GM03348 (cell line): ENCODE results near the gene NFATC4.
"Not testable (repeated sequence)": the region's sequence is repeated elsewhere in the genome, so short reads cannot be mapped to it uniquely, and the experiment has no call there.

Experiments used
- DNase-seq: peaks from one replicate; pipeline ENCODE4 v3.0.0; 2012; ENCODE audit warnings: low spot score

NFATC4 gene

DNA sequence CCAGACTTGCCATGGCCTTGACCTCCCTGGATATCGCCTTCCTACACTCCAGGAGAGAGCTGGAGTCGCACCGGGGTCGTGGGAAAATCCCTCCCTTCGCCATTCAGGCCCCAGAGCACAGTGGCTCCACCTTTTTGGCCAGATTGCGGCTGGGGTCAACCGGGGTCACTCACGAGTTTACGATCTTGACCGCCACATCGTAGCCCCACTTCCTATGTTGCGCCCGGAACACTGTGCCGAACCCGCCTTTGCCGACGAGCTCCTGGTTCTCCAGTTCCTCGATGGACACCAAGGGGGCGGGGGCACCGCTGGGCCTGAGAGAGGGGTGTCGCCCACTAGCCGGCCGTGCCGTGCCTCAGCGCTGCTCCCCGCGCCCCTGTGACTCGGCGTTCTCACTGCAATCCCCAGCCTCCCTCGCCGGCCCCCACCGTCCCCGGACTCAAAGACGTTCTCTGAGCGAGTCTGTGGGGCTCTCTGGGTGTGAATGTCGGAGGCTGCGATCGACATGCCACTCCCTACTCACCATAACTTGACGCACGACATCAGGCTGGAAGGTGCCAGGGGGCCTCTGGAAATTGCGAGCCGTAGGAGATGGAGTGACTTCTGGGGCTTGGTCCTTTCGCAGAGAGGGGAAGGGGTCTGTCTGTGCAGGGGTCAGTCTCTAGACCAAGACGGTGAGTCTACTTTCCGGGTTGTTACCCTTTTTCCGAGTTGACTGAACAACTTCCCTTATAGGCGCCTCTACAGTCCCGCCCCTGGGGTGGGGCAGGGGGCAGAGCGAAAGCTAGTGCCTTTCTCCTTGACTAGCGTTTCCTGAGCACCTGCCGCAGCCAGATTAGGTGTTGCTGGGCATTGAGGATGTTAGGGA, 28.5 kb upstream of the NFATC4 start, which contains the start of gene RIPK3:
Gene RIPK3 (minus strand): TSS at position 708 of the 868 bp plus-strand sequence. CDS start 165 bp downstream, at position 543.
- no peak for DNase-seq

DNA sequence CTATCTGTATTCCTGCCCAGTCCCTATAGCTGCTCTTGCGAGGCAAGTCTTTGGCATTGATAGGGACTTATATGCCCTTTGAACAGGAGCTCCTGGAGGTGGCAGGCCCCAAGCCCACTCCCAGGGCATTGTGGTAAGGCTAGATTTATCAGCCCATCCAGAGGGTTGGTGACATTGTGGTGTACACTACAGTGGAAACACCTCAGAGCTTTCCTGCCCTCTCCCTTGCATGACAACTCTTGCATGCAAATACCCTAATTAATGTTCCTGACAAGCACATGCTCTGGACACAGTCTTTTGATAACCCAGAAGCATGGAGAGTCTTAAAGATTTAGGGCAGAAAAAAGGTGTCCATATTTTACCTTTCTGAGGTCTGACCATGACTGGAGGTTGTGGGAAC, 27.4 kb upstream of the NFATC4 start:
- DNase-seq, result no peak

DNA sequence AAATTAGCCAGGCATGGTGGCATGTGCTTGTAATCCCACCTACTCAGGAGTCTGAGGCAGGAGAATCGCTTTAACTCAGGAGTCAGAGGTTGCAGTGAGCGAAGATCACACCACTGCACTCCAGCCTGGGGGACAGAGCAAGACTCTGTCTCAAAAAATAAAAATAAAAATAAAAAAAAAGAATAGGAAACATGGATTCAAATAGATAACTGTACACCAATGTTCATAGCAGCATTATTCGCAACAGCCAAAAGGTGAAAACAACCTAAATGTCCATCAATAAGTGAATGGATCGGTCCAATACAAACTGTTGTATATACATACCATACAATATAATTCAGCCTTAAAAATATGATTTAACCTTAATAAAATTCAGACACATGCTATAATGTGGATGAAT, 25.1 kb upstream of the NFATC4 start:
- DNase-seq, result no peak

DNA sequence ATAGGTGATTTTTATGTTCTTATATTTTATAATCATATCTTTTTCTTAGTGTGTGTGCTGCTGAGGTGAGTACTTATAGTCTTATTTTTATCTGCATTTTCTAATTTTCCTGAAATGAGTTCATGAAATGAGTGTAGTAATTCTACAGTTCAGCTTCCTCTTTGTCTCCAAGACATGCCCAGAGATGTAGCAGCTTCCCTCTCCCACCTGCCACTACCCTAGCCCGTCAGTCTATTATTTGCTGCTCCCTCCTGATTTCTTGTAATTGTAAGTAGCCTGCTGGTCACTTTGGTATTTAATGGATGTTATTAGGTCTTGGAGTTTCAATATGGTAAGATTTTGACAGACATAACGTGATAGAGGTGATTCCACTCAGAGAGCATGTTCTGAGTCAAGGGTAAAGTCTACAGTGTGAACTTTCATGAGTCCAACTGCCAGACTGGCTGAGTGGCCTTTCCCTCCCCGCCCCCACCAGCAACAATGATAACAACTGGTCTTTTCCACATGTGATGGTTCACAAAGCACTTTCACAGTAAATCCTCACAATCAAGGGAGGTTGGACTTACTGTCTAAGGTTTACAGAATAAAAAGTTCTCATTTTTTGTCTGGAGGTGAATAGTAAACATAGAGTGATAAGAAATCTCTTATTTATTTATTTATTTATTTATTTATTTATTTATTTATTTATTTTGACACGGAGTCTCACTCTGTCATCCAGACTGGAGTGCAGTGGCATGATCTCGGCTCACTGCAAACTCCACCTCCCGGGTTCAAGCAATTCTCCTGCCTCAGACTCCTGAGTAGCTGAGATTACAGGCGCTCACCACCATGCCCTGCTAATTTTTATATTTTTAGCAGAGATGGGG, 24.0 kb upstream of the NFATC4 start:
- peak; percentile 1 for DNase-seq

DNA sequence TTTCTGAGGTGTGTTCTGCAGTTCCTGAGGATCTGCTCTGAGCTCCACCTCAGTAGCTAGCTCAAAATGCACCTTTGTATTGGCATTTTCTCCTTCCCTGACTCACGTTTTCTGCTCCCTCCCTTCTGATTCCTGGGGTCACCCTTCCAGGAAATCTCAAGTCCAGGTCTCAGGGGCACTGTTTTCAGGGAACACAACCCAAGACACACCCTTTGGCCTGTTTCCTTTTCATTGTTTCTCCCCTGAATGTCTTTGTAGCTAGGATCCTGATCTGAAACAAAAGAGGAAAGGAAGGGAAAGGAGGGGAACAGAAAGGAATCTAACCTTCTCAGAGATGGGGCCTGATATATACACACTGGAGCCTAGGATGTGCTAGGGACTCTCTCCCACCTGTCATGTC, 20.9 kb upstream of the NFATC4 start:
- peak; percentile 0 for DNase-seq

DNA sequence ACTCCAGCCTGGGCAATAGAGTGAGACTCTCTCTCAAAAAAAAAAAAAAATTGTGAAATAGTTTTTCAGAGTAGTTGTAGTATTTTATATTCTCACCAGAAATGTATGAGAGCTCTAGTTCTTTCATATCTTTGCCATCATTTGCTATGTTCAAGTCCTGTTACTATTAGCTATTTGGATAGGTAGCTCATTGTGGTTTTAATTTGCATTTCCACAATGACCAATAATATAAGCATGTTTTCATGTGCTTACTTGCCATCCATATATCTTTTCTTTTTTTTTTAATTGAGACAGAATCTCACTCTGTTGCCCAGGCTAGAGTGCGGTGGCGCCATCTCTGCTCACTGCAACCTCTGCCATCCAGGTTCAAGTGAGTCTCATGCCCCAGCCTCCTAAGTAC, 19.8 kb upstream of the NFATC4 start:
- no peak for DNase-seq

DNA sequence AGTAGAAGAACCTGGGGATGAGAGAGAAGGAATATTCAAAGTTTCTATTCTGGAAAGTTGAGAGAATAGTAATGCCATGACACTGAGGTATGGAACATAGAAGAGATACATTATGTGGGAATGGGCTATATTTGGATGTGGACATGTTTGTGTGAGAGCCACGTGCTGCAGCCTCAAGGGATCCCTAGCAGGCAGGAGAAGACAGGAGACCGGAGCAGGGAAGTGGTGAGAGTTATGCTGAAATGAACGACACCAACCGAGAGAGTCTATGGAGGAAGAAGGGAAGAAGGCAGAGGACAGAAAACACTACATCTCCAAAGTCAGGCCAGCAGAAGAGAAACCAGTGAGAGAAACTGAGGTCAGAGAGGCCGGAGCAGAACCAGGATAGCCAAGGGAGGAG, 18.2 kb upstream of the NFATC4 start:
- no peak for DNase-seq

DNA sequence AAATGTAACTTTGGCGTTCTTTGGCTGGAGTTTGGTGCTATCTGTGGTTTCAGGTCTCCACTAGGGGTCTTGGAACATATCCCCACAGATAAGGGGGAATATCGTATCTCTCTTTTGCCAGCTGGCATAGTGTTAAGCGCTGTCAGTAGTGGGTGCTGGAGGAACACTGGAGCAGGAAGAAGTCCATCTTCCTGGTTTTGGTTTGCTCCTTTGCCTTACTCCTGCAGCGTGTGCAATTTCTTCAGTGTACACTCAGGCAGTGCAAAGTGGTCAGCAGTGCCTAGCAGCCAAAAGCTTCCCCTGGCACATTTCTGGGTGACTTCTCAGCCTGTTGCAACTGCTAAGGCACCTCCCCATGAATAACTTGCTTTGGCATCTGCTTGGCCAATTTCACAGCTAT, 16.5 kb upstream of the NFATC4 start:
- peak; percentile 37 for DNase-seq

DNA sequence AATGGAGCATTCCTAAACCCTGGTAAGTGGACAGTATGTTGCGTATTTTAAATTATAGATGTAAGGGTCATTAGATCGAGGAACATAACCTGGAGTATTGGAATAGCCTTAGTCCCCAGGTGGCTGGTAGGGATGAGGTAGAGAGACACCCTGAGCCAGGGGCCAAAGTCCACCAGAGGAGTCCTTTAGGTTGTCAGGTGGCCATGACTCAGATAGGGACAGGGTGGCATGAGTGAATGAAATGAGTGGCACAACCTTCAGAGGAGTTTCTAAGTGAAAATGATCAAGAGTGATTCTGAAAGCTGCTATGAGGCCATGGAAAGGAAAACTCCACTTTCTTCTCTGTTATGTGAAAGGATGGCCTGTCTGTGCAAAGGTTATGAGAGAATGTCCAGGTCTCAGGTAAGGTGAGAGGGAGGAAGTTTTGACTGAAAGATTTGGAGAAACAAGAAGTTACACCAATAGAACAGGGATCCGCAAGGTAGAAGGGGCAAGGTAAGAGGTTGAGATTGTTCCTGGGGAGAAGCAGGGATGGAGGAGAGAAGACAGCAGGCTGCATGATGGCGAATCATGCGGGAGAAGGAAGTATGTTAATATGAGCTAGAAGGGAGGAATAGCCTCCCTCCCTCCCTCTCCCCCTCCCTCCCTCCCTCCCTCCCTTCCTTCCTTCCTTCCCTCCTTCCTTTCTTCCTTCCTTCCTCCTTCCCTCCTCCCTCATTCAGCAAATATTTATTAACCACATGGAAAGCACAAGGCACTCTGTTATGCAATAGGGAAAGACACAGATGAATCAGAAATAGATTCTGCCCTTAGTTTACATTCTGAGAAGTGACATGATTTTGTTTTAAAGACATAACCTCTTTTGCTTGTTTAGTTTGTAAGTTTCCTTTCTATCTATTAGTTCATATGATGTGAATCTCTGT, 14.2 kb upstream of the NFATC4 start:
- DNase-seq, result peak; percentile 54

DNA sequence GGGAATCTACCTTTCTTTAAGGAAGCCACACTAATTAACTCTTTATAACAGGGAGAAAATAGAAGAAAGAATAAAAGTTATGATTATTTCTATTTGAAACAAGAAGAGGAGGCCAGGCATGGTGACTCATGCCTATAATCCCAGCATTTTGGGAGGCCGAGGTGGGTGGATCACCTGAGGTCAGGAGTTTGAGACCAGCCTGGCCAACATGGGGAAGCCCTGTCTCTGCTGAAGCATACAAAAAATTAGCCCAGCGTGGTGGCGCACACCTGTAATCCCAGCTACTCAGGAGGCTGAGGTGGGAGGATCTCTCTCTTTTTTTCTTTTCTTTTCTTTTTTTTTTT, 13.5 kb upstream of the NFATC4 start:
- not testable (repeated sequence) for DNase-seq

DNA sequence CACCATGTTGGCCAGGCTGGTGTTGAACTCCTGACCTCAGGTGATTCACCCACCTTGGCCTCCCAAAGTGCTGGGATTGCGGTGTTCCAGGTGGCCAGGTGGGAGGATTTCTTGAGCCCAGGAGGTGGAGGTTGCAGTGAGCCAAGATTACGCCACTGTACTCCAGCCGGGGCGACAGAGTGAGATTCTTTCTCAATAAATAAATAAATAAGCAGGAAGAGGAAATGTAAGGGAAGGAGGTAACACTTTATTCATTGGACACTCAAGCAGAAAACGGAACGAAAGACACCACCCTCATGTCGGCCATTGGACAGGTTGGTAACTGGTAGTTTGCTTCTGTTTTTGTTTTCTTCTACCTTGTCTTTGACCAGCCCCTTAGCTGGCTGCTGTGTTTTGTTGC, 13.0 kb upstream of the NFATC4 start:
- DNase-seq, result no peak

DNA sequence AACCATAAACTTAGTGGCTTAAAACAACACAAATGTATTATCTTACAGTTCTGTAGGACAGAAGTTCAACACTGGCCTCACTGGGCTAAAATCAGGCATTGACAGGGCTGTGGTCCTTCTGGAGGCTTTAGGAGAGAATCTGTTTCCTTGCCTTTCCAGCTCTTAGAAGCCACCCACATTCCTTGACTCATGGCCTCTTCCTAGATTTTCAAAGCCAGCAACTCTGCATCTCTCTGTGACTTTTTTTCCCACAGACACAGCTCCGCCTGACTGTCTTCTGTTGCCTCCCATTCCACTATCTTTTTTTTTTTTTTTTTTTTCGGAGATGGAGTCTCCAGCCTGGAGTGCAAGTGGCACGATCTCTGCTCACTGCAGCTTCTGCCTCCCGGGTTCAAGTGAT, 11.8 kb upstream of the NFATC4 start:
- DNase-seq, result no peak

DNA sequence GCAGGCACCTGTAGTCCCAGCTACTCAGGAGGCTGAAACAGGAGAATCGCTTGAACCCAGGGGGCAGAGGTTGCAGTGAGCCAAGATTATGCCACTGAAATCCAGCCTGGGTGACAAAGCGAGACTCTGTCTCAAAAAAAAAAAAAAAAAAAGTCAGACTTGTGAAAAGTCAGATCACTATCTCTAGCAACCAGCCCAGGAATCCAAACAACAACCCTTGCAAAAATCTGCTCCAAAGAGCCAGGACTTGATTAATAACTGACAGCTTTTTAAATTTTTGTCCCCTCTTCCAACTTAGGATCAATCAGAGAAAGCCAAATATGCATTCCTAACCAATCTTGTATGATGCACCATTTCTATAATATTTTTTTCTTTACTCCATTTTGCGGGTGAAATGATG, 7.7 kb upstream of the NFATC4 start:
- DNase-seq, result no peak

DNA sequence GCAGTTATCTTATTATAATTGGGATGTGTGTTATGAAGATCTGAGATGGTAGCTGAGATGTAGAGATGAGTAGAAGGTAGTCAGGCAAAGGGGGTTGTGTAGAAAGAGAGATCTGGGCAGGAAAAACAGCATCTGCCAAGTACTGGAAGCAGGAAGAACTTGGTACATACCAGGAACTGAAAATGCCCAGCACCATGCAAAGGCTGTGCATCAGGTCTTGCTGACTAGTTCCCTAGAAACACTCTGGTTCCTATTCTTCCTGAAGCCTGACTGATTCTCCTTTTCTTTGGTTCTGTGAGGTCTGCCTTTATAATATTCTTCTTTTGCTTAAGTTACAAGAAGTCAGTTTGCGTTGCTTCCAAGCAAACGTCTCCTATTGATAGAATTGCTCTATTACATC, 6.7 kb upstream of the NFATC4 start:
- DNase-seq, result no peak

DNA sequence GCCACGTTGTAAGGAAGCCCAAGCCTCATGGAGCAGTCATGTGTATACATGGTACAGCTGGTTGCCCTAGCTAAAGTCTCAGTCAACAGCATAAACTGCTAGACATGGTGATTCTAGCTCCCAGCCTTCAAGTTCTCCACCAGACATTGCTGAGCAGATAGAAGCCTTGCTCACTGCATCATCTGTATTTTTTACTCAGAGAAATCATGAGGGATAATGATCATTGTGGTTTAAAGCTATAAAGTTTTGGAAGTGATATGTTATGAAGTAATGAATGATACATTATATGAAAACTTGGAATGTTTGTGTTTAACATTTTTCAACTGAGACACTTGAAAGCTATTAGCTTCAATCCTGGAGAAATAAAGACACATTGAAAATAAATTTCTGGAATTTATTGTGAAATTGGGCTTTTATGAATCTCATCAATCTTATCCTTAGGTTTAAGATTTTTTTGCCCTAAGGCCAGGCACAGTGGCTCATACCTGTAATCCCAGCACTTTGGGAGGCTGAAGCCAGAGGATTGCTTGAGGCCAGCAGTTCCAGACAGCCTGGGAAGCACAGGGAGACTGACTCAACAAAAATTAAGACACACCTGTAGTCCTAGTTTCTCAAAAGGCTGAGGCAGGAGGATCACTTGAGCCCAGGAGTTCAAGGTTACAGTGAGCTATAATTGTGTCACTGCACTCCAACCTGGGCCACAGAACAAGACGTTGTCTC, 5.6 kb upstream of the NFATC4 start:
- peak; percentile 16 for DNase-seq

DNA sequence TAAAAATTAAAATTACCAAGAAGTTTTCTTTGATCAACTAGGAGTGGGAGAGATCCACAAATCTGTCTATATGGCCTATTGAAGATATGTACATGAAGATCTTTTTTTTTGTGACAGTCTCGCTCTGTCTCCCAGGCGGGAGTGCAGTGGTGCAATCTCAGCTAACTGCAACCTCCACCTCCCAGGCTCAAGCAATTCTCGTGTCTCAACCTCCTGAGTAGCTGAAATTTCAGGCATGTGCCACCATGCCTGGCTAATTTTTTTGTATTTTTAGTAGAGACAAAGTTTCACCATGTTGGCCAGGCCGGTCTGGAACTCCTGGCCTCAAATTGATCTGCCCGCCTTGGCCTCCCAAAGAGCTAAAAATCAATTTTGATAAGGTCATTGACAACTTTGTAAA, 4.6 kb upstream of the NFATC4 start:
- DNase-seq, result no peak

DNA sequence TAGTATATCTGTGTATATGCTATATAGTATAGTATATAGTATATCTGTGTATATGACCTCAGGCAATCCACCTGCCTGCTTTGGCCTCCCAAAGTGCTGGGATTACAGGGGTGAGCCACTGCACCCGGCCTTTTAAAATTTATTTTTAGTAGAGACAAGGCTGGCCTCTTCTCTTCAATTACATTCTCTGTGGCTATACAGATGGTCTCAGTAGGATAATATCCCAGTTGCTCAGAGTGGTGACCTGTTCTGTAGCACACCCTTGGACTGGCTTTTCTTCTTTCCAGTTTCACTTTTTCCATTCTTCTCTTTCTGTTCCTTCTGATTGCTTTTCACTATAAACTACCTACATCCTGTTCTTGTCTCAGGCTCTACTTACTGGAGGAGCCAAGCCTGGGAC, 3.1 kb upstream of the NFATC4 start:
- DNase-seq, result no peak

DNA sequence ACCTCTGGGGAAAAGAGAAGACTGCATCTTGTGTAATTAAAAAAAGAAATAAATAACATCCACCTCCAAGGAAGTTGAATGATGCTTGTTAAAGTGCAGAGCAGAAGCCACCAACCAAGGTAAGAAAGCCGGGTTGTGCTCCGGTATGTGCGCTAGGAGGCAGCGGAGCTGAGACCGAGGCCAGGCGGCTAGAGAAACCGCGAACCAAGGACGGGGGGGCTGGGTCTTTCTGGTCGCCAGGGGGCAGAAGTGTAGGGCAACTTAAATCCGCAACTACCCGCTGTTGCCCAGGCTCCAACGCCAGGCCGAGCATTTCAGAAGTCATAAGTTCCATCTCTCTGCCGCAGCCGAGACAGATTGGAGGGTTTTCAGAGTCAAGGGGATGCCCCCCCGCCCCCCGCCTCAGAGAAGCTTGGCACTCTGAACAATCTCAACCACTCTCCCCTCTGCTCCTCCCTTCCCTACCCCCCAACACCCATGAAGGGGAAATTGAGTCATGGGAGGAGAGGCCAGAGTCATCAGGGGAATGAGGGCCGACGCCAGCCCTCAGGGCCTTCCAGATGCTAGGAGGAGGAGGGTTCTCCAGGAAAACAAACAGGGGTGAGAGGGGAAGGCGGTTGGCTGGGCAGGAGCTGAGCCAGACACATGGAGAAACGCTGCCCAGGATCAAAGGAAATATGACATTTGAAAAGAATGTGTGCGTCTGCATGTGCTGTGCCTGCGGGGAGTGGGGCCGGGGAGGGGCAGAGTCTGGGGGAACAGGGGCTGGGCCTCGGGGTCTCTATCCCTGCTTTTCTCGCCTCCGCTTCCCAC, 2.2 kb upstream of the NFATC4 start:
- DNase-seq, result peak; percentile 78

DNA sequence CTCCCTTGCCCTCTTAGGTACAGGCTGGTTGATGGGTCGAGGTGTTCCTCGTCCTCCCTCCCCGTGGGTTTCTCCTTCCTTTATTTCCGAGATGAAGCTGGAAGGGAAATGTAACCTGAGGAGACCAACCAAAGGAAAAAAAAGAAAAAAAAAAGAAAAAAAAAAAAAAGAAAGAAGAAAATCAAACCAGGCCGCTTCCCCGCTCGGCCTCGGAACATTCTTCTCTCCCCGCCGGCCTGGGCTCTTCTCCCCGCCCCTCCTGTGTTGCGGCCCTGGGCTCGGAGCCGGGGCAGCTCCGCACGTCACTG, 1.6 kb upstream of the NFATC4 start:
- no peak for DNase-seq

DNA sequence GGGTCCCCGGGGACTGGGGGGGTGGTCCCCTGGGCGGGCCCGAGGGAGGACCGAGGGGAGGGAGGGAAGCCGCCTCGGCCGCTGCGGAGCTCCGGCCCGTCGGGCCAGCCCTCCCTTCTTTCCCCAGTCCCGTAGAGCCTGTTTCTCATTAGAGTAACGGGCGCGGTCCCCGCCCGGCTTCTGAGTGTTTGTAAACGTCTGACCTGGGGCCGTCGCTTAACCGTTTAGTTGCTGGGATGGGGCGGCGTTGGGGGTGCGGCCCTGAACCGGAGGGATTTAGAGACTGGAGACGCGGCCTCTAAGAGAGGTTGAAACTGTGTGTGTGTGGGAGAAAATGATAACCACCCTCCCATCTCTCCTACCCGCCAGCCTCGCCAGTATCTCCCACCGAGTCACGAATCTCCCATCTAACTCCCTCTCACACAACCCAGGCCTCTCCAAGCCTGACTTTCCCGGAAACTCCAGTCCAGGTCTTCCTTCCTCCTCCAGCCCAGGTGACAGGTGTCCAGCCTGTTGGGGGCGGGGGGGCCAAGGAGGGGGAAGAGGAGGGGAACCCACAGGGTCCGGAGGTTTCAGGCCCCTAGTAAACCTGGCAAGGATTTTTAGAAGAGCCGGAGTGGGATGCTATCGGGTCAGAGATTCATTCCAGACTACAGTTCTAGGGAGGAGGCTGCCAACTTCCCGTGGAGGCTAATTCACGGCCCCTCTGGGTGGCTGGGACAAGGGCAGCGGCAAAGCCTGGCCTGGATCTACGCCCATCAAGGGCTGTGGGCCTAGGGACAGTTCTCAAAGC, 1.1 kb upstream of the NFATC4 start:
- DNase-seq, result peak; percentile 95
